Esophagus squamous epithelium (tissue), 5 donors: Measurements from ENCODE around the gene CXCR5. TPM values are rescaled to one million over a fixed set of nuclear protein-coding genes. Genes with fewer than 3 reads are reported as not detected.
A peak's percentile ranks its signal among the peaks of the same experiment; 100 is the strongest.

ENCODE experiments used
- DNase-seq: peaks from one replicate; lab custom pipeline; 2025; lab: John Stamatoyannopoulos, UW
- H3K27ac ChIP-seq, 4 donors: fragments of 200-600 bp; sonication (generic); one replicate each; pipeline ENCODE4 v1.5.1; 2016 to 2019; ENCODE audit warnings: mild to moderate bottlenecking in 1 of 4
- H3K27me3 ChIP-seq, 4 donors: fragments of 200-600 bp; sonication (generic); 1 replicate in 3 of 4; 2 replicates in 1 of 4; pipeline versions ENCODE4 v1.5.1 to v1.6.0; 2017 to 2021; ENCODE audit warnings: antibody characterized with exemption in 1 of 4
- H3K36me3 ChIP-seq, 3 donors: fragments of 200-600 bp; sonication (generic); one replicate each; pipeline ENCODE4 v1.5.1; 2016 to 2019
- H3K4me1 ChIP-seq, 3 donors: fragments of 200-600 bp; sonication (generic); one replicate each; pipeline ENCODE4 v1.5.1; 2017 to 2019
- H3K4me3 ChIP-seq, 4 donors: fragments of 200-600 bp; sonication (generic); 1 replicate in 3 of 4; 2 replicates in 1 of 4; pipeline ENCODE4 v1.5.1; 2016 to 2019; ENCODE audit warnings: mild to moderate bottlenecking in 2 of 4, moderate library complexity in 1 of 4
- H3K9me3 ChIP-seq, 3 donors: fragments of 200-600 bp; sonication (generic); one replicate each; pipeline ENCODE4 v1.5.1; 2016 to 2019
- CTCF ChIP-seq, 6 experiments: fragments of 450-650 bp in 4 of 6; fragments of 200-600 bp in 2 of 6; sonication (generic) in 2 of 6; IDR thresholded peaks; one replicate each; pipeline ENCODE4 v1.5.1; 2016 to 2019; ENCODE audit warnings: antibody characterized with exemption in 6 of 6, mild to moderate bottlenecking in 4 of 6, moderate library complexity in 4 of 6
- POLR2A ChIP-seq, 4 donors: fragments of 450-650 bp; IDR thresholded peaks; one replicate each; pipeline ENCODE4 v1.6.1; 2017; ENCODE audit warnings: antibody characterized with exemption in 4 of 4, mild to moderate bottlenecking in 4 of 4, moderate library complexity in 3 of 4
- WGBS, 2 donors: methylation state at CpG; one replicate each; pipeline ENCODE4 v1.1.5; 2018; 5-methylcytosine and 5-hydroxymethylcytosine counted together
- intact Hi-C: fragments of 100-400 bp; cut with DNase I; formaldehyde crosslinking; loops from one replicate; pipeline ENCODE4 v1.15.0; 2022
- total RNA-seq, 4 donors: library from RNA; depleted of rRNA; stranded (reverse); fragments of >200 nt; gene quantifications; one replicate each; pipeline ENCODE4 v1.1.0, GENCODE V29; 2016
- donor health status: DM: yes; HTN: yes; CAD: no.

CXCR5 gene
- total RNA-seq, 4 donors from 2014 or later: 0.06 TPM; not detected in 3

GRCh38 chr11:118909619-118910308 lies 26.1 kb downstream of the CXCR5 start:
- Histone ChIP-seq H3K4me1 (peaks cover 75 to 88% (median 78%) of the 10 kb centered on the region in 3 donors), H3K9me3 (no peaks in the 10 kb centered on the region), H3K36me3 (peaks cover 3 to 45% (median 6%) of the 10 kb centered on the region in 3 donors), H3K27ac (peak overlapping the region; percentile 95 to 100 (median 98)), H3K27me3 (no peaks in the 10 kb centered on the region), H3K4me3 (peak overlapping the region; percentile 14 to 60 (median 38))
- intact Hi-C loops: loop anchor here (2.0 to 10.0 kb wide), 2 partner anchors 15 to 45 kb away; partner anchors contain the start of genes BCL9L and UPK2
- WGBS, 2 donors: 21 to 34% methylated on average over 8 to 10 of the region's 21 CpGs
- DNase-seq: no peak
- TF ChIP-seq CTCF (IDR thresholded peaks at IDR 0.05): no peak
- TF ChIP-seq POLR2A (IDR thresholded peaks at IDR 0.05): no peak

DNA sequence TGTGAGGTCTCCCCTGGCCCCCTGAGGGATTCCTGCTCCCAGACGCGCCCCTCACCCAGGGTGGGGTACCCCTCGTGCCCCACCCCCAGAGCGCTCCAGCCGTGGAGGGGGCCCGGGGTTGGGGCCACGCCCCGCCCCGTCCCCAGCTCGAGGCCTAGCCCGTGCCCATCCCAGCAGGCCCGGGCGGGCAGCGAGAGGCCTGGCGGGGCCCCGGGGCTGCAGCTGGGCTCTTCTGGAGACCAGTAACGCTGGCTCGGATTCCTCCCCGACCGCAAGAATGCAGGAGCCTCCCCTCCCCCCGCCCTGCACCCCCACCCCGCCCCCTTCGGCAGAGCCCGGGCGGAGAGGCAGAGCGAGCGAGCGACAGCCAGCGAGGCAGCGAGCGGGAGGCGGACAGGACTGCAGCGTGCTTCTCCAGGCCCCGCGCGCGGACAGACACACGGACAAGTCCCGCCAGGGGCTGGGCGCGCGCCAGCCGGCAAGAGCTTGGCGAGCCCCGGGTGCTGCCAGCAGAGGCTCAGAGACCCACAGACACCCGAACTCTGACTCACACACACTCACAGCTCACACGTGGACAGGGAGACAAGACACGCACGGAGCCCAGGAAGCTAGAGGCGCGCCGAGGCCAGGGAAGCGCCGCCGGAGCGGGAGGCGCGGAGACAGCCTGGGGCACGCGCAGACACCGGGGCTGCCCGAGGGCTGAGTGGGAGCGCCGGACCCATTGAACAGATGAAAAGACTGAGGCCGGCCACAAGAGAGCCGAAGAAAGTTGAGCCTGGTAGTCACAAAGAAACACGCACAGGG lies 26.8 kb downstream of the CXCR5 start:
- peak in 2 of 4 donors; percentile 7 to 31 for TF ChIP-seq POLR2A (IDR thresholded peaks at IDR 0.05)
- peak in 1 of 6 experiments; percentile 6 for TF ChIP-seq CTCF (IDR thresholded peaks at IDR 0.05)
- H3K27me3 ChIP-seq: no peaks in the 10 kb centered on the region
- peaks cover 3 to 37% (median 6%) of the 10 kb centered on the region in 3 donors for H3K36me3 ChIP-seq
- DNase-seq: no peak
- intact Hi-C loops: no loop called here
- H3K9me3 ChIP-seq: no peaks in the 10 kb centered on the region
- H3K27ac ChIP-seq: peak overlapping the region; percentile 95 to 100 (median 98)
- H3K4me1 ChIP-seq: peaks cover 82 to 95% (median 85%) of the 10 kb centered on the region in 3 donors
- peak overlapping the region; percentile 14 to 60 (median 38) for H3K4me3 ChIP-seq
- WGBS, 2 donors: 10 to 20% methylated on average over 9 to 24 of the region's 67 CpGs

GRCh38 chr11:118911113-118911879 lies 27.6 kb downstream of the CXCR5 start:
- Histone ChIP-seq H3K27ac (peak overlapping the region; percentile 95 to 100 (median 98)), H3K27me3 (no peaks in the 10 kb centered on the region), H3K4me3 (peak overlapping the region; percentile 14 to 60 (median 38)), H3K36me3 (peaks cover 0 to 29% (median 0%) of the 10 kb centered on the region in 3 donors), H3K4me1 (peaks cover 90 to 100% (median 93%) of the 10 kb centered on the region in 3 donors), H3K9me3 (no peaks in the 10 kb centered on the region)
- WGBS, 2 donors: 9 to 20% methylated on average over 5 to 7 of the region's 21 CpGs
- DNase-seq: no peak
- TF ChIP-seq CTCF (IDR thresholded peaks at IDR 0.05) (no peak), POLR2A (IDR thresholded peaks at IDR 0.05) (no peak)
- intact Hi-C loops: no loop called here

DNA sequence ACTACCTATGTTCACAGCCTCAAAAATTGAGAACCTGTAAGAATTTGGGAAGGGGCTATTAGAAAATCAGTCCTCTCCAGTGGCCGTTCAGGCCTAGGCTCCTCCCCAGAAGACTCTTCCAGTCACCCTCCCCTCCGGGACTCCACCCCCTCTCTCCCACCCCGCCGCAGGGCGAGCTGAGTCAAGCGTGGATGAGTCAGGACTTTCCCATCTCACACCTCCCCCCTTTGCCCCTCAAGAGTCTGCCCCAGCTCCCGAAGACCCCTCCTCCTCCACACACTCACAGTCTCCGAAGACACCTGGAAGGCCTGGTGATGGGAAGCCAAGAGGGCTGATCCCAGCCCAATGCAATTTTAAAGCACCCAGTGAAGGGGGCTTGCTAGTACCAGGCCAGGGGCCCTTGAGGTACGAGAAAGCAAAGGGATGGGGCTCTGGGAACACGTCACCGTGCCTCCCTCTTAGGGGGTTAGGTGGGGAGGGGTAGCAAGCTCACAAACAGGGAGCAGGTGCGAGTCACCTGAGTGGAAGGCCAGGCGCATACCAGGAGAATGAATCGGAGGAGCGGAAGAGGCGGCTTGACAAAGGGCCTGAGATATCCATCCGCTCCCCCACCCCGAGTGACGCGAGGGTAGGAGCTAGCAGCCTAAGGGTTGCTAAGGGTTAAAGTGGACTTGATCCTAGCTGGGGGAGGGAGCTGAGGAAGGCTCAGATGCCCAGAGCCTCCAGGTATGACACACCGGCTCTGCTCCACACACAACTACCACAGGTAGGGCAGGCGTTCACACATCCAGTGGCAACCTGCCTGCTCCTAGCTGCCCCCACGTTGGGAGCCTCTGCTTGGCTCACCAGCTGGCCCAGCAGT lies 28.4 kb downstream of the CXCR5 start:
- intact Hi-C loops: no loop called here
- H3K4me3 ChIP-seq: peak overlapping the region in 3 of 4 donors; percentile 37 to 60 (median 39)
- H3K27me3 ChIP-seq: no peaks in the 10 kb centered on the region
- DNase-seq: no peak
- 6 to 25% methylated on average over 13 to 15 of the region's 23 CpGs for WGBS, 2 donors
- peak overlapping the region; percentile 95 to 100 (median 98) for H3K27ac ChIP-seq
- TF ChIP-seq CTCF (IDR thresholded peaks at IDR 0.05) (no peak), POLR2A (IDR thresholded peaks at IDR 0.05) (peak in 3 of 4 donors; percentile 34 to 54 (median 46))
- peaks cover 0 to 21% (median 0%) of the 10 kb centered on the region in 3 donors for H3K36me3 ChIP-seq
- peaks cover 96 to 100% (median 98%) of the 10 kb centered on the region in 3 donors for H3K4me1 ChIP-seq
- no peaks in the 10 kb centered on the region for H3K9me3 ChIP-seq
